Epithelial cell of esophagus (primary cell): ENCODE data around the gene ADARB2.
"Not testable (repeated sequence)": the region's sequence is repeated elsewhere in the genome, so short reads cannot be mapped to it uniquely, and the experiment has no call there.

ENCODE experiments used
- DNase-seq: peaks from one replicate; pipeline ENCODE4 v3.0.0; 2010; ENCODE audit warnings: low read depth
- H3K4me3 ChIP-seq: 2 replicates; pipeline ENCODE4 v1.5.1; 2011; ENCODE audit warnings: mild to moderate bottlenecking, low read length, control low read depth
- TF ChIP-seq, protein P1 (sequence below): IDR thresholded peaks from 2 replicates; pipeline ENCODE4 v1.5.1; 2011; ENCODE audit warnings: low read depth, mild to moderate bottlenecking, low read length, control low read depth, inconsistent platforms; ENCODE audit not compliant: insufficient read depth; ENCODE audit errors: missing control alignments

Gene ADARB2

DNA sequence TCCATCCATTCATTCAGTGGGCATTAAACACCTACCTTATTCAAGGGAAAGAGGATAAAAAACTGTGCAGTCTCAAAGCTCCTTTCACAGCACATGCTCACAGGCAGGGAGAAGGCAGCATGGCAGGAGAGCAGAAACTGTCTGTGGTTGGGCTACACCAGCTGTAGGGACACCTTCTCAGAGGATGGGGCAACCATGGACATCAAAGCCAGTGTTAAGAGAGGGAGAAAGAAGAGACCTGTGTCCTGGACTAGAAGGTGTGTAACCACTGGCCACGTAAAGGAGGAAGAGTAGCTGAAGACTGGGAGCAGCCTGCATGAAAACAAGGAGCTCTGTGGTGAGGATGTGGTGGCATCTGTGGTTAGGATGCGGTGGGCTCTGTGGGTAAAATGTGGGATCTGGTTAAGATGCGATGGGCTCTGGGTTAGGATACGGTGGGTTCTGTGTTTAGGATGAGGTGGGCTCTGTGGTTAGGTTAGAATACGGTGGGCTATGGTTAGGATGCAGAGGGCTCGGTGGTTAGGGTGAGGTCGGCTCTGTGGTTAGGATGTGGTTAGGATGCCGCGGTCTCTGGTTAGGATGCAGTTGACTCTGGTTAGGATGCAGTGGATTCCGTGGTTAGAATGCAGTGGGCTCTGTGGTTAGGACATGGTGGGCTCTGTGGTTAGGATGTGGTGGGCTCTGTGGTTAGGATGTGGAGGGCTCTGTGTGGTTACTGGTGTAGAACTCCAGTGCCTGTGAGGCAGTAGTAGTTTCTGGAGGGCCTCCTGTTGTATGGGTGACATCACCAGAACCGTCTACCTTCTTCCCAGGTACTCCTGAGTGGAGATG lies 483.6 kb downstream of the ADARB2 start:
- TF ChIP-seq, protein P1, sequence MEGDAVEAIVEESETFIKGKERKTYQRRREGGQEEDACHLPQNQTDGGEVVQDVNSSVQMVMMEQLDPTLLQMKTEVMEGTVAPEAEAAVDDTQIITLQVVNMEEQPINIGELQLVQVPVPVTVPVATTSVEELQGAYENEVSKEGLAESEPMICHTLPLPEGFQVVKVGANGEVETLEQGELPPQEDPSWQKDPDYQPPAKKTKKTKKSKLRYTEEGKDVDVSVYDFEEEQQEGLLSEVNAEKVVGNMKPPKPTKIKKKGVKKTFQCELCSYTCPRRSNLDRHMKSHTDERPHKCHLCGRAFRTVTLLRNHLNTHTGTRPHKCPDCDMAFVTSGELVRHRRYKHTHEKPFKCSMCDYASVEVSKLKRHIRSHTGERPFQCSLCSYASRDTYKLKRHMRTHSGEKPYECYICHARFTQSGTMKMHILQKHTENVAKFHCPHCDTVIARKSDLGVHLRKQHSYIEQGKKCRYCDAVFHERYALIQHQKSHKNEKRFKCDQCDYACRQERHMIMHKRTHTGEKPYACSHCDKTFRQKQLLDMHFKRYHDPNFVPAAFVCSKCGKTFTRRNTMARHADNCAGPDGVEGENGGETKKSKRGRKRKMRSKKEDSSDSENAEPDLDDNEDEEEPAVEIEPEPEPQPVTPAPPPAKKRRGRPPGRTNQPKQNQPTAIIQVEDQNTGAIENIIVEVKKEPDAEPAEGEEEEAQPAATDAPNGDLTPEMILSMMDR, result no peak
- no peak overlapping the region for H3K4me3 ChIP-seq
- no peak for DNase-seq

DNA sequence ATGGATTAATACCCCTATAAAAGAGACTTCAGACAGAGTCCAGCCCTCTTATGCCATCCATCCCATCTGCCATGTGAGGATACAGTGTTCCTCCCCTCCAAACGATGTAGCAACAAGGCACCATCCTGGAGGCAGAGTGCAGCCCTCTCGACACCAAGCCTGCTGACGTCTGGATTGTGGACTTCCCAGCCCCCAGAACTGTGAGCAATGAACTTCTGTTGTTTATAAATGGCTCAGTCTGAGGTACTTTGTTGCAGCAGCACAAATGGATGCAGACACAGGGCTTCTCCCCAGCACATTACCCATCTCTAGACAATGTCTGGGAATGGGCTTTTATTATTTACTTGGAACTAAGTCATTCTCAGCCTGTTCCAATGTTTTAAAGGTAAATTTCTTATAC lies 485.6 kb downstream of the ADARB2 start:
- DNase-seq, result no peak
- TF ChIP-seq, protein P1, result no peak

DNA sequence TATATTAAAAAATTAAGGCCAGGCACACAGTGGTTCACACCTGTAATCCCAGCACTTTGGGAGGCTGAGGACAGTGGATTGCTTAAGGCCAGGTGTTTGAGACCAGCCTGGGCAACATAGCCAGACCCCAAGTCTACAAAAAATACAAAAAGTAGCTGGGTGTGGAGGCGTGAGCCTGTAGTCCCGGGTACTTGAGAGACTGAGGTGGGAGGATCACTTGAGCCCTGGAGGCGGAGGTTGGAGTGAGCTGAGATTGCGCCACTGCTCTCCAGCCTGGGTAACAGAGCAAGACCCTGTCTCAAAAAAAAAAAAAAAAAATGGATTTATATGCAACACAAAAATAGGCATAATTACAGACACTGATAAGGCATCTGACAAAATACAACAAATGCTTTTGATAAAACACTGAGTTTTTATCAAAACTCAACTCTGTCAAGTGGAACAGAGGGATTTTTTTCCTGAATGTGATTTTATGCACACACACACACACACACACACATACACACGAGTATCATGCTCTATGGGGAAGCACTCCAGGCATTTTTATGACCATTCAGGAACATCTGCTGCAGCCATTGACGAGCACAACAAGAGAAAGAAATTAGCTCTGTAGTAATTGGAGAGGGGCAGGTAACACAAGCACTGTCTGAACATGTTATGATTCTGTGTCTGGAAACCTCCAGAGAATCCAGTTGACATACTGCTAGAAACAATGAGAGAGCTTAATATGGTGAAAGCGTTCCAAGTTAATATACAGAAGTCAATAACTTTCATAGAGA lies 488.0 kb downstream of the ADARB2 start:
- TF ChIP-seq, protein P1, result no peak
- no peak overlapping the region for H3K4me3 ChIP-seq
- DNase-seq, result no peak

More for the DNA sequence above, 485.6 kb downstream of the ADARB2 start:
- no peak overlapping the region for H3K4me3 ChIP-seq

DNA sequence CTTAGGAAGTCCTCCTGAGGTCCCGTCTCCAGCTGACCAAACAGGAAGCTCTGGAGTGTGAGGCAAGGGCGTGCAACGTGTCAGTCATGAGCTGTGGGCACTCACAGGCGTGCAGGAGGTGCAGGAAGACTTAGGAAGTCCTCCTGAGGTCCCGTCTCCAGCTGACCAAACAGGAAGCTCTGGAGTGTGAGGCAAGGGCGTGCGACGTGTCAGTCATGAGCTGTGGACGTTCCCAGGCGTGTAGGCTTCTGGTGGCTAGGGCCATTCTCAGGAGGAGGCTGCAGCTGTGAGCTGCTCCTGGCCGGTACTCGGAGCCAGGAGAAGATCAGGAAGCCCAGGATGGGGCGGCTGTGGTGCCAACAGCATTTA lies 489.1 kb downstream of the ADARB2 start:
- DNase-seq, H3K4me3 ChIP-seq: not testable (repeated sequence)

DNA sequence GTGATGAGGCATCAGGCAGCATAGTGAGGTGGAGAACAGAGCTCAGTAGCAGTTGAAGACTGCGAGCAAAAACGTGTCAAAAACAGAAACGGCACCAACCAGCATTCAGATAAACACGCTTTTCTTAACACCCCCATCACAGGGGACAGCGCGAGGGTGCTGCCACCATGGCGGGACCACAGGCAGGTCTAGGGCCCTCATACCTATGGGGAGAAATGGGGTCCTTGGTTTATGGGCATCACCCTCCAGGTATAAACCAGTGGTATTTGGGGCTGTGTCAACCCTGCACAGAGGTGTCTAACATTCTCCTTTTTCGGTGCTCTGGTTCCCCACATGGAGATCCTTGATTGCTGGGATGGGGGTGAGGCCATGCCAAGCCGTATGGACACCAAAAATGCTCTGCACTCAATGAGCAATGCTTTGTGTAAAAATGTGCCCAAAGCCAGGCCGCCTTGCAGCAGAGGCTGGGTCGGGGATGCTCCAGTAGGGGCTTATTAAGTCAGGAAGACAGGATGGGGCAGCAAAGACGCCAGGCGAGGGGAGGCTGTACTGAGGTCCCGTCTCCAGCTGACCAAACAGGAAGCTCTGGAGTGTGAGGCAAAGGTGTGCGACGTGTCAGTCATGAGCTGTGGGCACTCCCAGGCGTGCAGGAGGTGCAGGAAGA lies 489.6 kb downstream of the ADARB2 start:
- DNase-seq, result no peak
- TF ChIP-seq, protein P1, result no peak
- H3K4me3 ChIP-seq, result no peak overlapping the region

DNA sequence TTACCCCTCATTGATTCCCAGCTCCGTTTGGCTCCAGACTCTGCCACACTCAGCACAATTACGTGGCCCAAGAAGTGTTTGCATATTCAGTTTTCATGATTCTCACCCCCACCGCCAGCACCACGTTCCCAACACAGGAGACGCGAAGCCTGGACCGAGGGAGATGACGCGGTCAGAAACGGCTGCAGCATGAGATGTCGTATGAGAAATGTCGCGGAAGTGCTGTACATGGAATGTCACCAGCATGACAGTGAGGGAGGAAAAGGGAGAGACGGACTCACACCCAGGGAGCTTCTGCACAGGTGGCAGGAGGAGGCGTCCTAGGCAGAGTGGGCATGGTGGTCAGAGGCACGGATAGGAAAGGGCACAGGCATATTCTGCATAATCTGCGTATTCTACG lies 492.8 kb downstream of the ADARB2 start:
- TF ChIP-seq, protein P1, result no peak
- no peak for DNase-seq
- H3K4me3 ChIP-seq, result no peak overlapping the region
